HG03135 (cell line): ENCODE measurements around the gene NAA16.
"Not testable (repeated sequence)": the region's sequence is repeated elsewhere in the genome, so short reads cannot be mapped to it uniquely, and the experiment has no call there.

Experiments used
- ATAC-seq: cut with Tn5 transposase; IDR thresholded peaks from one replicate; pipeline ENCODE4 v1.9.1; 2021; ENCODE audit warnings: mild to moderate bottlenecking, moderate library complexity; ENCODE audit not compliant: unreplicated experiment

Gene NAA16

DNA sequence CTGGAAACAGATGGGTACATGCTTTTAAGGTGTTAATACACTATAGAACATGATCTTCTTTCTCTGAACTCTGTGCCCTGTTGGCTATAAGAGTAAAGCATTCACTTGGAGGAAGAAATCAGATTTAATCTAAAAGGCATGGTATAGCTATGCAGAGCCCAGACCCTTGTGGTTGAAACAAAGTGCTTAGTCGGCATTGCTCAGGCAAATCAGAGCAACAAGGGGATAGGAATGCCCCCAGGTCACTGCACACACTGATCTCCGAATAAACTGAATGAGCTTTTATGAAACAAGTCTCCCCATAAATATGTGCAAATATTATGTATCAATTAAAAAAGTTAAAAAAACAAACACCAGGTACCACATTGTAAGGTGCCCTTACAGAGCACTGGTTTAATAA is 94.3 kb downstream of the NAA16 start:
- ATAC-seq, result no peak

DNA sequence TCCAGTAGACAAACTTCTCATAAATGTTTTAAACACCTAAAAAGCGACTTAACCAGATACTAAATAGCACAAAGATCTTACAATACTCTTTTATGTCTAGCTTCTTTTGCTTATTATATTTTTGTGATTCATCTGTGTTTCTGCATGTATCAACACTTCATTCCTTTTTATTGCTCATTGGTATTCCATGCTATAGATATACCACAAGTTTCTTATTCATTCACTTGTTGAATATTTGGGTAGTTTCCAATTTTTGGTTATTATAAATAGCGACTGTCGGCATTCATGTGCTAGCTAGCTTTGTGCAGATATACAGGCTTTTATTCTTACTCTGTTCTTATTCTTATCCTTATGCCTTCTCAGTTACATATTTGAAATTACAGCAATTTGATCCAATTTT is 96.3 kb downstream of the NAA16 start:
- no peak for ATAC-seq

DNA sequence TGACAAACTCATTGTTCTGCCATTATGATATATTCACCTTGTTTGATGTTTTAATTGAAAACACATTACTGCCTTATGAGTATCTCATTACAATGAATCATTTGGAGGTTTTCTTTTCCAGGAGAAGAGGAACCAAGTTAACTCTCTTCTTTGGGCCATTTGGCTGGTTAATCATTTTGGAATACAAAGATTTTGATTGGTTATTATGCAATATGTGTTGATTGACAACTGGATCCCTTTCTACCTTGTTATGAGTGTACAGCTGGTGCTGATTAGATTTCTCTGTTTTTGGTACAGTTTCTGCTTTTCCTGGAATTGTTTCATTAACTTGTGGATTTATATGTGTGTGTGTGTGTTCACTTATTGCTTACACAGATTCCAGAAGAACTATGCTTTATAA is 97.1 kb downstream of the NAA16 start:
- no peak for ATAC-seq

DNA sequence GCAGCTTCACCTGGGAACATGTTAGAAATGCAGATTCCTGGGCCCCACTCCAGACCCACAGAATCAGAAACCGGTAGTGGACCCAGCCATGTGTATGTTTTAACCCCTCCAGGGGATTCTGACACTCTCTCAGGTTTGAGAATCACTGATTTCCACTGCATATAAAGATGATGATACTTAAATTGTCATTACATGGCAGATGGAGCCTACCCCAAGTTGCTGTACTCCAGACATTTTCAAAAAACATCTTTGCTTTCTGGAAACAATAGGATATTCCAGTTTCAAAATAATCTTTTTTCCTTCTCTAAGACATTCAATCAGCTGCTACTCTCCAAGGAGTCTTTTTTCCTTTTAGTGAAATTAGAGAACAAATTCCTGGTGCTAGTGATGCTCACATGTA is 97.7 kb downstream of the NAA16 start:
- no peak for ATAC-seq

DNA sequence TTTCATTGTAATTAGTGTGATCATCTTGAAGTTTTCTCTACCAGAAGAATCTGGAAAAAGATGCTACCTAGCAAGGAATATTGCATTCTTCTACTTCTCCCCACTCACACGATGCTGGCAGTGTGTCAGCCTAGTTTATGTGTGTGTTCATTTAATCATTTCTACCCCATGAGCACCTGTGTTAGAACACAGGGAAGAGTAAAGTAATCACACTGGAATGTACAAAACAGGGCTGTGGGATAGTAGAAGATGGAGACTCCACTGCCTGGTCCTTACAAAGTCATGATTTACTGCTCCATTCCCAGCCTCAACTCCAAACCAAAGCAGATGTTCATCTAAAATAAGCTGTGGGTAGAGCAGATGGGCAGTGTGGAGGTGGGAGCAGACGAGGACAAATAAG is 98.5 kb downstream of the NAA16 start:
- no peak for ATAC-seq

DNA sequence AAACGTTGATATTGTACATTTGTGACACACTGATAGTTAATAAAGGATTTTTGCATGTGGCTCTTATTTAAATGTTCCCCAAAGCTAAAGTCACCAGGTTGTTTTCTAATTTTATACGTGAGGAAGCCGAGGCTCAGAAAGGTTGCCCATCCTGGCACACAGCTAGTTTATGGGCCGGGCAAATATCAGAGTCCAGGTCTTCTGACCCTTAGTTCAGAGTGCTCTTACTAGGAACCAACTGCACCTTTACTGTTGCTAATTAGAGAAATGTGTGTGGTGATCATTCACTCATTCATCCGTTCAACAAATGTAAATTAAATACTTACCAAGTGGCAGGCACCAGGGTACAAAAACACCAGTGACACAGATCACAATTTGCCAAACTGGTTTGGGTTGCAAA is 100.0 kb downstream of the NAA16 start:
- ATAC-seq, result no peak

DNA sequence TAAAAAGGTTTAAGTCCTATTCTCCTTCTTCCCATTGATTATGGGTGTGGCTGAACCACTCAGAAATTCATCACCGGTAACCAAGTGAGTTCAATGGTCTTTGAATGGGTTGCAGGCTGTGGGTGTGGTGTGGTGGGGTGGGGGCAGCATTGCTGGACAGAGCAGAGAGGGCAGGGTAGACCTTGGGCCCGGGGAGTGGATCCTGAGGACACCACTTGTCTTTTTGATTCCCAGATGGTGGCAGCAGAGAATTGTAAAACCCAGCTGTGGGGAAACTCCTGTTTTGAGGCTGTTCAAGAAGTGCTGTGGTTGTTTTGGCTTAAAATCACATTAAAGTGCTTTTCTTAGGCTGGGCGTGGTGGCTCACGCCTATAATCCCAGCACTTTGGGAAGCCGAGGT is 100.5 kb downstream of the NAA16 start:
- ATAC-seq, result no peak

DNA sequence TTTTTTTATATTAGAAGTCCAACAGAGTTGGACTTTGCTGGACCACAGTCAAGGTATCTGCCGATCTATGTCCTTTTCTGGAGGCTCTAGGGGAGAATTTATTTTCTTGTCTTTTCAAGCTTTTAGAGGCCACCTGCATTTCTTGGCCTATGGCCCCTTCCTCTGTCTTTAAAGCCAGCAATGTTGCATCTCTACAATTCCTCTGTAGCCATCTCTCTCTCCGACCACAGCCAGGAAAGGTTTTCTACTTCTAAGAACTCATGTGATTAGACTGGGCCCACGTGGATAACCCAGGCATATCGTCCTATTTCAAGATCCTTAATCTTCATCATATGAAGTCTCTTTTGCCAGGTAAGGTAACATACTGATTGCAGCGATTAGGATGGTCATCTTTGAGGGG is 102.8 kb downstream of the NAA16 start:
- ATAC-seq, result no peak

DNA sequence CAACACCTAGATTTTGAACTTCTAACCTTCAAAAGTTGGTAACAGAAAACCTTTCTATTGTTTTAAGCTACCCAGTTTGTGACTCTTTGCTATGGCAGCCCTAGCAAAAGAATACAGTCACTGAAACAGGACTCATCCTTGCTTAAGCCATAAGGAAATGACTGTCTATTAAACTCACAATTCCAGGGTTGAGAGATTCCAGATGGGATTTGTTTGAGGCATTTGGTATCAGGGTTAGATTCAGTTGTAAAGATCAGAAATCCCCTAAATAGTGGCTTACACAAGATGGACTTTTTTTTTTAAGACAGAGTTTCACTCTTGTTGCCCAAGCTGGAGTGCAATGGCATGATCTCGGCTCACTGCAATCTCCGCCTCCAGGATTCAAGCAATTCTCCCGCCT is 105.2 kb downstream of the NAA16 start:
- no peak for ATAC-seq

DNA sequence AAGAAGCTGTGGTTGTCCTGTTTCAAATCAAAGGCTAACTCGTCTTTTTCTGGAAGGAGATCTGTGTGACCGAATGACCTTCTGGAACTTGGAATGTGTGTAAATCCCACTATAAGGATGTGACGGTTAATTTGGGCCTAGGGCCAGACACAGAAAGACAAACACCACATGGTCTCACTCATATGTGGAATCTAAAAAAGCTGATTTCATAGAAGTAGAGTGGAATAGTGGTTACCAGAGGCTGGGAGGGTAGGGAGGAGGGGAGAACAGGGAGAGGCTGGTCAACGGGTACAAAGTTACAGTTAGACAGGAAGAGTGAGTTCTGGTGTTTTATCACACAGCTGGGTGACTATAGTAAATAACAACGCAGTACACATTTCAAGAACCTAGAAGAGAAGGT is 107.0 kb downstream of the NAA16 start:
- no peak for ATAC-seq

DNA sequence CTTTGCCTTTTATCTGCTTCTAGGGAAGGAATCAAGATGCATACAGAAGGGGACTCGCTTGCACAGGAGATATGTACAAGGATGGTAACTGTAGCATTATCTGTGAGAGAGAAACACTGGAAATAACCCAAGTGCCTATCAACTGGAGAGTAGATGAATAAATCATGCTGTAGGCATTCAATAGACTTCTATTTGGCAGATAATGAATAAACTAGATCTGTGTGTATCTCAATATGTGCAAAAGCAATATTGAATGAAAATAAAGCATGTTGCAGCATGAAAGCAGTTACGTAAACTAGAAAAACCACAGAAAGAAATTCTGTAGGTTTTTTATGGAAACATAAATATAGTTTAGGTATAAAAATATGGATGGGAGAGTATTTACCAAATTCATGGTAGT is 107.7 kb downstream of the NAA16 start:
- no peak for ATAC-seq

DNA sequence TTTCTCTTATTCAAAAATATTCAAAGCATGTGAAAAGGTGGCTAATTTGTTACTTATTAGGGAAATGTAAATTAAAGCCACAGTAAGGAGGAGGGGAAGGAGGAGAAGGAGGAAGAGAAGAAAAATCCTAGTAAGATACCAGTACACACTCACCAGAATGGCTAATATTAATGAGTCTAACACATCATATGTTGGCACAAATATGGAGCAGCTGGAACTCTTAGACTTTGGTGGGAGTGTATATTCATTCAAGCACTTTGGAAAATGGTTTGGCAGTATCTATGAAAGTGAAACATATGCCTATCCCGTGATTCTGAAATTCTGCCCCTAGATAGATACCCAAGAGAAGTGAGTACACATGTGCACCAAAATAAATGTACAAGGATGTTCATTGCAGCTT is 108.1 kb downstream of the NAA16 start:
- no peak for ATAC-seq

DNA sequence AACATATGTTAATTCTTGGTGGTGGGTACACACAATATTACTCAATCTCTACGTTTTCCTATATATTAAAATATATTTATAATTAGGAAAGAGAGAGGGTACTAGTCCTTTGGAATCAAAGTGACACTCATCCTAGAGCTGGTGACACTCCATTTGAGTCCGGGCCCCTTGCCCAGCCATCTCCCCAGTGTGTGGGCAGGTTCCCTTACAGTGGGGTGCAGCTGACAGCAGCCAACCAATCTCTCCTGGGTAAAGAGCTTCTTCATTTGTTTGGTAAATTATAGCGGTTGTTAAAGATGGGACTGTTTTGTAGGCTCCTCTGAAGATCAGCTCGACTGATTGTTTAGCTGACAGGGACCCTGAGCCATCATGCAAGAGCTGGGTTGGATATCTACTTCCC is 109.1 kb downstream of the NAA16 start:
- no peak for ATAC-seq

DNA sequence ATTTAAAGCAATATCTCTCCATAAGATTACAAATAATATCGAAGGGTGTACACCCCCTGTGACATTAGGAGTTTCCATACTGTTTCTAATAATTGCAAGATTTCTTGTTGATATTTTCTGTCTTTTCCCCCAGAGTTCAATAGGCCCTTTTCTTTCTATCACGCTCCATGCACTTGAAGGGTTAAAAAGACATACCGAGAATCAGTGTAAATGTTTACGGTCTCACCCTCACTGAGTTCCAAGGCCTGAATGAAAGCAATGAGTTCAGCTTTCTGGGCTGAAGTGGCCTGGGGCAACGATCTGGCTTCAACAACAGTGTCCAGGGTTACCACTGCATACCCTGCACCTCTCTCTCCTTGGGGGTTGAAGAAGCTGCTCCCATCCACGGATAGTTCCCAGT is 110.3 kb downstream of the NAA16 start:
- not testable (repeated sequence) for ATAC-seq

DNA sequence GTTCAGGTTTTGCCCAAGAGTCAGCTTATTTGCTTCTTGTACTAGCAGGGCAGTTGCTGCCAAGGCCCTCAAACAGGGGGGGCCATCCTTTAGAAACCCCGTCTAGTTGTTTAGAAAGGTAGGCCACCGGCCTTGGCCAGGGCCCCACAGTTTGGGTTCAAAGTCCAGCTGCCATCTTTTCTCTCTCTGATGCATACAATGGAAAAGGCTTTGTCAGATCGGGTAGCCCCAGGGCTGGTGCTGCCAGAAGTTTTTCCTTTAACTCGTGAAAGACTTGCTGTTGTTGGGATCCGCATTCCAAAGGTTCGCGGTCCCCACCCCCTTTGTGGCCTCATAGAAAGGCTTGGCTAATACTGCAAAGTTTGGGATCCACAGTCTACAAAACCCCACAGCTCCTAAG is 110.9 kb downstream of the NAA16 start:
- ATAC-seq, result not testable (repeated sequence)

DNA sequence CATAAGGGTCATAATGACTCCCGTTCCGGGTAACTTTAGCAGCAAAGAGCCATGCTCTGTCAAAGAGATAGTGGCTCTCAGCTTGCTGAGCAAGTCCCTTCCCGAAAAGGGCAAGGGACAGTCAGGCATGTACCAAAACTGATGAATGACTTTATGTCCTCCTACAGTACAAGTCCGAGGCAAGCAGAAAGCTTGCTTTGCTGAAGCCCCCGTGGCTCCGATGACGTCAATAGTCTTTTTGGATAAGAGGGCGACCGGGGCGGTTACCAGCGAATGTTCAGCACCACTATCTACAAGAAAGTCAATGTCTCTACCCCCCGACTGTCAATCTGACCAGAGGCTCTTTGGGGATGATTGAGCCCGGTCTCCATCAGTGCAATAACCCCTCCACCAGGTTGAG is 112.2 kb downstream of the NAA16 start:
- not testable (repeated sequence) for ATAC-seq

DNA sequence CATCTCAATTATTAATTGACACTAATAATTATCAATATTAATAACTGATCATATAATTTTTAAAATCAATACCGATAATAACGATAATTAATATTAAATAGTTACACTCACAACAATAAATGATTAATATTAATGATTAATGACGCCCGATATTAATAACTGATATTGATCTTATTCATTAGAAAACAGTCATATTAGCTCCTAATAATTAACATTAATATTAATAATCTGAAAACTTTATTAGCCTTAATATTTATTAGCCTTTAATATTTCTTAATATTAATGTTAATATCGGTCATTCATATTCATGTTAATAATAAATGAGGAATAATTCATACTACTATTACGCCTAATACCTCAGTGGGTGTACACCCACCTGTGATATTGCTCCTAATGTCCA is 113.6 kb downstream of the NAA16 start:
- not testable (repeated sequence) for ATAC-seq

DNA sequence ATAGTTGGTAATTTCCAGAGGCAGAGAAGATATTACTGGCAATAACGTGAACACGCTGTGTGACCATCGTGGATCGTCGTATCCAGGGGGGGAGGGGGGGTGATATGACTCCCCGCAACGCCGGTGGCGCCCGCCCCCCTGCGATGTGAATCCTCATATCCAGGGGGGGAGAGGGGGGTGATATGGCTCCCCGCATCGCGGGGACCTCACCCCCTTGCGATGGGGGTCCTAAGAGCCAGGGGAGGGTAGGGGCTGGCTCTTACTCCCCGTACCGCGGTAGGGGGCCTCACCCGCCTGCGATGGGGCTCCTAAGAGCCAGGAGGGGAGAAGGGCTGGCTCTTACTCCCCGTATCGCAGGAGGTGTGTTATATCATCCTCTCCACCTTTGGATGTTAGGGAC is 115.0 kb downstream of the NAA16 start:
- ATAC-seq, result no peak
